Measurements from ENCODE around the gene GAS7.

GAS7 gene

DNA sequence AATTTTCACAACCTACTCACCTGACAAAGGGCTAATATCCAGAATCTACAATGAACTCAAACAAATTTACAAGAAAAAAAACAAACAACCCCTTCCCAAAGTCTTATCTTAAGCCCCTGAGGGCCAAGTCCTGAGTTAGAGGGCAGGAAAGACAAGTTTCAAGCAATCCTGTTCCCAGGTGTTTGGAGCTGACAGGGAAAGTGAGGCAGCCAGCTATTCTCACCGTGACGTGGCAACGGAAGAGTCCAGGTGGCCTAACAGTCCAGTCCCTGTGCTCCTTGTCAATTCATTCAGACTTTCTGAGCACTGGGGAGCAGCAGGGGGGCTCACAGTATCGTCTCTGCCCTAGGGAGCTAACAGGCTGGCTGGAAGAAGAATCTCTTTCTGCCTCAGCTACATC lies 203.6 kb downstream of the GAS7 start:
- TF ChIP-seq, protein P1, sequence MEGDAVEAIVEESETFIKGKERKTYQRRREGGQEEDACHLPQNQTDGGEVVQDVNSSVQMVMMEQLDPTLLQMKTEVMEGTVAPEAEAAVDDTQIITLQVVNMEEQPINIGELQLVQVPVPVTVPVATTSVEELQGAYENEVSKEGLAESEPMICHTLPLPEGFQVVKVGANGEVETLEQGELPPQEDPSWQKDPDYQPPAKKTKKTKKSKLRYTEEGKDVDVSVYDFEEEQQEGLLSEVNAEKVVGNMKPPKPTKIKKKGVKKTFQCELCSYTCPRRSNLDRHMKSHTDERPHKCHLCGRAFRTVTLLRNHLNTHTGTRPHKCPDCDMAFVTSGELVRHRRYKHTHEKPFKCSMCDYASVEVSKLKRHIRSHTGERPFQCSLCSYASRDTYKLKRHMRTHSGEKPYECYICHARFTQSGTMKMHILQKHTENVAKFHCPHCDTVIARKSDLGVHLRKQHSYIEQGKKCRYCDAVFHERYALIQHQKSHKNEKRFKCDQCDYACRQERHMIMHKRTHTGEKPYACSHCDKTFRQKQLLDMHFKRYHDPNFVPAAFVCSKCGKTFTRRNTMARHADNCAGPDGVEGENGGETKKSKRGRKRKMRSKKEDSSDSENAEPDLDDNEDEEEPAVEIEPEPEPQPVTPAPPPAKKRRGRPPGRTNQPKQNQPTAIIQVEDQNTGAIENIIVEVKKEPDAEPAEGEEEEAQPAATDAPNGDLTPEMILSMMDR (IDR thresholded peaks at IDR 0.05; ENCODE audit: low read depth, low read length), result no peak
- no peak overlapping the region for H3K4me3 ChIP-seq (ENCODE audit: low read depth, low read length)

DNA sequence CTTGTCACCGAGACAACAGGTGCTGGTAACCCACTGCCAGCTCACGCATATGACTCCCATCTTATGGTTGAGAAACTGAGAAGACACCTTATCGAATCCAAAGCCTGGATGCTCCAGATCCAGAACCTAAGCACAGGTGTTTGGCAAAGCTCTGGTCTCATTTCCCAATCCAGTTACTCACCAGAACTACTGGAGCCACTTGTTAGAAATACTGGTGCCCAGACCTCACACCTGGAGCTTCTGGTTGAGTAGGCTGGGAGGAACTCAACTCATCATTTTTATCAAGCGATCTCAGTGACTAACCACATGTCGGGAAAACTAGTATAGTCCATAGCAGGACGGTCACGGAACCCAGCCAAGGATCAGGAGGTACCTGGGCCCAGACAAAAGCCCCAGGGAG lies 206.6 kb downstream of the GAS7 start:
- TF ChIP-seq, protein P1 (IDR thresholded peaks at IDR 0.05; ENCODE audit: low read depth, low read length), result no peak
- no peak overlapping the region for H3K4me3 ChIP-seq (ENCODE audit: low read depth, low read length)

DNA sequence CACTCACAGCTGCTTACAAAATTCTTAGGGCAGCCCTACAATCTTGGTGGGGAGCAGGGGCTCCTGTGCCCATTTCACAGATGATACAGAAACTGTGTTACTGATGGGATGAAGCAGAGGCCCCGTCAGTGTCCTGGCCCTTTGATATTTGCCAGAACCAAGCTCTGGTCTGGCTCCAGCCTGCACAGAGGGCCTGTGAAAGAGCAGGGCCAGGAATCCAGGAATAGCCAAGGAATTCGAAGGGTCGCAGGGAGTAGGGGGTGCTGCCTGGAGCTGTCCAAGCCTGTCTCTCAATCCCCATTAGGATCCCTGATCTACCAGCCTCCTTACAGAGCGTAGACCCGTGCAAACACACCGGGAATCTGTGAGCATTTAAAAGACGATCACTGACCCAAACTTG lies 207.1 kb downstream of the GAS7 start:
- H3K4me3 ChIP-seq (ENCODE audit: low read depth, low read length), result no peak overlapping the region
- TF ChIP-seq, protein P1 (IDR thresholded peaks at IDR 0.05; ENCODE audit: low read depth, low read length), result no peak

DNA sequence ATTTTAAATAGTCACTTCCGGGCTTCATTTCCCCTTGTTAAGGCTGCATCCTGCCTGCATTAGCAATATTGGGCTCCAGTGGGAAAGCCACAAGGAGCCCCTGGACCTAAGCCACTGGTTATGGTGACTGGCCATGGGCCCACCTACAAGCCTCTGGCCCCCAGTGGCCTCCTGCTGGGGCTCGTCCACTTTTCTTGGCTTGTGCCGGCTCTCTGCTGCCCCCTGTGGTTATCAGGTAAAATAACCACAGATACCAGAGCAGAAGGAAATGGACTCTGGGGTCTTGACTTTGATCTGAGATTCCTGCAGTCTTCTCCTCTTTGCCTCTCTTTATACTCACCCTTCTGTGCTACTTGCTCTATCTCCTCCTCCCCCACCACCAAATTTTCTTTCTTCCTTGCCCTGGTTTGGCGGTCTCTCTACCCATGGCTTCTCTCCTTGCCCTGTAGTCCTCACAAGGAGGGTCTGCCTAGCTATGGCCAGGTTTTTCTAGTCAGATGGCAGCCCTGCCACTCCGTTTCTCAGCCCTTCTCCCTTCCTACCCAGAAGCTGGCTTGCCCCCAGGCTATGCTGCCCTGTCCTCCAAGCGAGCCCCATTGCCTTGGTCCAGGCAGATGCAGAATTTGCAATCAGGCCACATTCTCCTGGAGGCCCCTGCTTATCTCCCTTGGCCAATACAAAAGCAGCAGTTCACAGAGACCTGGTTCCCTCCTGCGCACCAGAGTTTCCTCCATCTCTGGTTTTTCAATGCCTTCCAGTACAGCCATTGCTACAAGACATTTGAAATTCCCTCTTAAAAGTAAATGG lies 210.4 kb downstream of the GAS7 start:
- TF ChIP-seq, protein P1 (IDR thresholded peaks at IDR 0.05; ENCODE audit: low read depth, low read length), result peak; percentile 75

DNA sequence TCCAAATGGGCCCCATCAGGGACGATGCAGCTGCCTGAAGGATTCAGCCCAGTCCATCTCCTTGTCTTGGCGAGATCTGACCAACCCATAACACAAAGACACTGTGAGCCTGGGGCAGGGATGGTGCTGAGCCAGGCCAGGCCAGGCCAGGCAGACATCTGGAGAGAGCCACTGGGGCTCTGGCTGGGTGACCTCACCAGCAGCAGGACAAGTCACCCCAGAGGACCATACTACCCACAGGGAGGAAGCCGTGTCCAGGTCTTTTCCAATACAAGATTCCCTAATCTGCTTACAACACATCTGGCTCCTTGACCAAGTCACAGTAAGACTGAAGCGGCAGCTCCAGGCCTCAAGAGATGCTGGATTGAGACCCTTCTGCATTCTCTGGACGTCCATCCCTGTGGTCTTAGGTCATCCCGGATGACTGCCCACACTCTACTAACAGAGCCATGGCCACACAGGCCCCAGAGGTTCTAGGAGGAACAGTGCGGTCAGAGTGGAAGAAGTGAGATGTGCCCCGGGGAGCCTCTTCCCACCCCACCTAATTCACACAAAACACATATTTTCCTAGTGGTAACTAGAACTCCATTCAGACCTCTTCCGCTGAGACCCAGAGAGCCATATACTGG lies 211.5 kb downstream of the GAS7 start:
- TF ChIP-seq, protein P1 (IDR thresholded peaks at IDR 0.05; ENCODE audit: low read depth, low read length), result no peak

More for the DNA sequence above, 210.4 kb downstream of the GAS7 start:
- H3K4me3 ChIP-seq (ENCODE audit: low read depth, low read length), result no peak overlapping the region

DNA sequence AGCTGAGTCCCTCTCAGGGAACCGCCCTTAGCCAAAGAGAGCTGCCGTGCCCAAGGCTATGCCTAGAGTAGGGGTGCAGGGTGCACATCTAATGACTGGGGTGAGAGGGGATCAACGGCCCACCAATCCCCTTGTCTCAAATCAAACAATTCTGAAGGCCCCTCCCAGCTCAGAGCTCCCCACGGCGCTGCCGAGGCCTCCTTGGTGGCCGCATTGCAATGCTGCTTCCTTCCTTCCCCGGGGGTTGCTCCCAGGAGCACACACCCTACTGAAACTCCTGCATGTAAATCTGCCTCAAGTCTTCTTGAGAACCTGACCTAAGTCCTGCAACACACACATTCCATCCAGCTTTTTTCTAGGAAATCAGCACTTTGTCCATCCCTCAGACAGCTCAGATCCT lies 212.8 kb downstream of the GAS7 start:
- H3K4me3 ChIP-seq (ENCODE audit: low read depth, low read length), result no peak overlapping the region
- TF ChIP-seq, protein P1 (IDR thresholded peaks at IDR 0.05; ENCODE audit: low read depth, low read length), result no peak

More for the DNA sequence above, 211.5 kb downstream of the GAS7 start:
- no peak overlapping the region for H3K4me3 ChIP-seq (ENCODE audit: low read depth, low read length)

DNA sequence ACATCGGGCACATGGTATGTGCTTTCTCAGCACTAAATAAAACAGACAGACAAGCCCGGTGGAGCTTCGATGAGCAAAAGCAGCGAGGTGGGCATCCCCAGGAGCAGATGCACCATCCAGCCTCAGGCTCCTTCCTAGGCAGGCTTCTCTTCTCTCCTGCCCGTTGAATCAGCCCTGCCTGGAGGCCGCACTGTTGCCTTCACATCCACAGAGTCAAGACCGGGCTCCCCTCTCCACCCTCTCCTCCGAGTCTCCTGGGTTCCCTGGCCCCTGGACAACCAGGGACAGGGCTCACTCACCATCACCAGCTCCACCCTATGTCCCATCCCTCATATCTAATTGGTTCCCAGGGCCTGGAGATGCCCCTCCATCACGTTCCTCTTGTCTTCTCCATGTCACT lies 213.6 kb downstream of the GAS7 start:
- TF ChIP-seq, protein P1 (IDR thresholded peaks at IDR 0.05; ENCODE audit: low read depth, low read length), result no peak
- no peak overlapping the region for H3K4me3 ChIP-seq (ENCODE audit: low read depth, low read length)
